ENCODE measurements around the gene MTHFD2L.

DNA sequence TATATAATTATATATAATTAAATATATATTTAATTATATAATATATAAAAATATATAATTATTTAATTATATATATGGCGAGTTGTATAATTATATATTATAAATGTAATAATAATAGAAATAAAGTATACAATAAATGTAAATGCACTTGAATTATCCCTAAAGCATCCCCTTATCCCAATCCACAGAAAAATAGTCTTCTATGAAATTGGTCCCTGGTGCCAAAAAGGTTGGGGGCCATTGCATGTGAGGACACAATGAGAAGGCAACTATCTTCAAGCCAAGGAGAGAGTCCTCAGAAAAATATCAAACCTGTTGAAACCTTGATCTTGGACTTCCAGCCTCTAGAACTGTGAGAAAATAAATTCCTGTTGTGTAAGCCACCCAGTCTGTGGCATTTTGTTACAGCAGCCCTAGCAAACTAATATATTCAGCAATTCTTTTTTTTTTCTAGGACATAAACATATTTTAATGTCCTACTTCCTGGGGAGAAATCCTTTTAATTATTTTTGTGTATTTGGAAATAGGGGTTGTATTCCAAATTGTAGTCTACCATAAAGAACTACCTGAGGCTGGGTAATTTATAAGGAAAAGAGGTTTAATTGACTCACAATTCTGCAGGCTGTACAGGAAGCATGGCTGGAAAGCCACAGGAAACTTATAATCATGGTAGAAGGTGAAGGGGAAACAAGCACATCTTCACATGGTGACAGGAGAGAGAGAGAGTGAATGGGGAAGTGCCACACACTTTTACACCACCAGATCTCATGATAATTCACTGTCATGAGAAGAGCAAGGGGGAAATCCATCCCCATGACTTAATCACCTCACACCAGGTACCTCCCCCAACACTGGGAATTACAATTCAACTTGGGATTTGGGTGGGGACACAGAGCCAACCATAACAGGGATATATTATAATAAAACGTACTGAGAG, 36.0 kb upstream of the MTHFD2L start:
- TF ChIP-seq, protein P1, sequence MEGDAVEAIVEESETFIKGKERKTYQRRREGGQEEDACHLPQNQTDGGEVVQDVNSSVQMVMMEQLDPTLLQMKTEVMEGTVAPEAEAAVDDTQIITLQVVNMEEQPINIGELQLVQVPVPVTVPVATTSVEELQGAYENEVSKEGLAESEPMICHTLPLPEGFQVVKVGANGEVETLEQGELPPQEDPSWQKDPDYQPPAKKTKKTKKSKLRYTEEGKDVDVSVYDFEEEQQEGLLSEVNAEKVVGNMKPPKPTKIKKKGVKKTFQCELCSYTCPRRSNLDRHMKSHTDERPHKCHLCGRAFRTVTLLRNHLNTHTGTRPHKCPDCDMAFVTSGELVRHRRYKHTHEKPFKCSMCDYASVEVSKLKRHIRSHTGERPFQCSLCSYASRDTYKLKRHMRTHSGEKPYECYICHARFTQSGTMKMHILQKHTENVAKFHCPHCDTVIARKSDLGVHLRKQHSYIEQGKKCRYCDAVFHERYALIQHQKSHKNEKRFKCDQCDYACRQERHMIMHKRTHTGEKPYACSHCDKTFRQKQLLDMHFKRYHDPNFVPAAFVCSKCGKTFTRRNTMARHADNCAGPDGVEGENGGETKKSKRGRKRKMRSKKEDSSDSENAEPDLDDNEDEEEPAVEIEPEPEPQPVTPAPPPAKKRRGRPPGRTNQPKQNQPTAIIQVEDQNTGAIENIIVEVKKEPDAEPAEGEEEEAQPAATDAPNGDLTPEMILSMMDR (IDR thresholded peaks at IDR 0.05; ENCODE audit: insufficient read depth, low read depth, low read length), result no peak
- no peak for TF ChIP-seq EZH2 (IDR thresholded peaks at IDR 0.05; ENCODE audit: insufficient read depth, low read length)
